NCI-H446 (cell line): ENCODE measurements around the gene COL8A2.

Experiments used
- DNase-seq, 2 experiments: peaks; one replicate each; lab custom pipeline; 2025; lab: John Stamatoyannopoulos, UW

COL8A2 gene

GRCh38 chr1:36137226-36137625, 12.2 kb upstream of the COL8A2 start:
- no peak for DNase-seq

GRCh38 chr1:36136535-36136934, 11.5 kb upstream of the COL8A2 start:
- peak; percentile 75 to 87 for DNase-seq

- no peak for DNase-seq
These were observed 10.8 kb upstream of the COL8A2 start for GRCh38 chr1:36135796-36136195.

- no peak for DNase-seq
These were observed 10.3 kb upstream of the COL8A2 start for GRCh38 chr1:36135330-36135667.

GRCh38 chr1:36134505-36135329, 9.7 kb upstream of the COL8A2 start:
- peak in 1 of 2 experiments; percentile 53 for DNase-seq

GRCh38 chr1:36134031-36134430, 9.0 kb upstream of the COL8A2 start:
- no peak for DNase-seq

GRCh38 chr1:36133484-36133883, 8.5 kb upstream of the COL8A2 start:
- peak; percentile 52 to 79 for DNase-seq

GRCh38 chr1:36132029-36132428, 7.0 kb upstream of the COL8A2 start:
- no peak for DNase-seq

GRCh38 chr1:36128905-36129206, 3.8 kb upstream of the COL8A2 start:
- DNase-seq: no peak

GRCh38 chr1:36128126-36128904, 3.3 kb upstream of the COL8A2 start:
- DNase-seq: no peak

- no peak for DNase-seq
These were observed 1.9 kb upstream of the COL8A2 start for GRCh38 chr1:36126797-36127500.

- no peak for DNase-seq
These were observed 1.1 kb upstream of the COL8A2 start for GRCh38 chr1:36126005-36126716.

GRCh38 chr1:36124404-36125128, 456 bp downstream of the COL8A2 start:
- no peak for DNase-seq

- no peak for DNase-seq
These were observed 1.7 kb downstream of the COL8A2 start for GRCh38 chr1:36123356-36123755.

- DNase-seq: no peak
These were observed 2.7 kb downstream of the COL8A2 start for GRCh38 chr1:36122062-36123030.

GRCh38 chr1:36119456-36119855, 5.6 kb downstream of the COL8A2 start:
- DNase-seq: no peak

GRCh38 chr1:36118447-36119204, 6.4 kb downstream of the COL8A2 start:
- no peak for DNase-seq

GRCh38 chr1:36116901-36117300, 8.1 kb downstream of the COL8A2 start:
- DNase-seq: no peak

- DNase-seq: no peak
These were observed 9.1 kb downstream of the COL8A2 start for GRCh38 chr1:36115931-36116330.
